GM12875 (cell line): ENCODE results near the gene SRPK2.

Source experiments
- H3K4me3 ChIP-seq: one replicate; pipeline ENCODE4 v1.5.1; 2011; ENCODE audit warnings: low read depth, low read length, control low read depth
- TF ChIP-seq, protein P1 (sequence below): IDR thresholded peaks from 2 replicates; pipeline ENCODE4 v1.5.1; 2011; ENCODE audit warnings: low read depth, mild to moderate bottlenecking, control low read depth, inconsistent platforms, low read length, moderate library complexity, borderline replicate concordance; ENCODE audit not compliant: insufficient read depth

The SRPK2 gene

GRCh38 chr7:105163718-105164117 lies 225.0 kb downstream of the SRPK2 start:
- no peak overlapping the region for H3K4me3 ChIP-seq

GRCh38 chr7:105161366-105161765 lies 227.4 kb downstream of the SRPK2 start:
- H3K4me3 ChIP-seq, result no peak overlapping the region
- TF ChIP-seq, protein P1, sequence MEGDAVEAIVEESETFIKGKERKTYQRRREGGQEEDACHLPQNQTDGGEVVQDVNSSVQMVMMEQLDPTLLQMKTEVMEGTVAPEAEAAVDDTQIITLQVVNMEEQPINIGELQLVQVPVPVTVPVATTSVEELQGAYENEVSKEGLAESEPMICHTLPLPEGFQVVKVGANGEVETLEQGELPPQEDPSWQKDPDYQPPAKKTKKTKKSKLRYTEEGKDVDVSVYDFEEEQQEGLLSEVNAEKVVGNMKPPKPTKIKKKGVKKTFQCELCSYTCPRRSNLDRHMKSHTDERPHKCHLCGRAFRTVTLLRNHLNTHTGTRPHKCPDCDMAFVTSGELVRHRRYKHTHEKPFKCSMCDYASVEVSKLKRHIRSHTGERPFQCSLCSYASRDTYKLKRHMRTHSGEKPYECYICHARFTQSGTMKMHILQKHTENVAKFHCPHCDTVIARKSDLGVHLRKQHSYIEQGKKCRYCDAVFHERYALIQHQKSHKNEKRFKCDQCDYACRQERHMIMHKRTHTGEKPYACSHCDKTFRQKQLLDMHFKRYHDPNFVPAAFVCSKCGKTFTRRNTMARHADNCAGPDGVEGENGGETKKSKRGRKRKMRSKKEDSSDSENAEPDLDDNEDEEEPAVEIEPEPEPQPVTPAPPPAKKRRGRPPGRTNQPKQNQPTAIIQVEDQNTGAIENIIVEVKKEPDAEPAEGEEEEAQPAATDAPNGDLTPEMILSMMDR, result no peak

More at GRCh38 chr7:105163718-105164117, 225.0 kb downstream of the SRPK2 start:
- TF ChIP-seq, protein P1, result no peak

DNA sequence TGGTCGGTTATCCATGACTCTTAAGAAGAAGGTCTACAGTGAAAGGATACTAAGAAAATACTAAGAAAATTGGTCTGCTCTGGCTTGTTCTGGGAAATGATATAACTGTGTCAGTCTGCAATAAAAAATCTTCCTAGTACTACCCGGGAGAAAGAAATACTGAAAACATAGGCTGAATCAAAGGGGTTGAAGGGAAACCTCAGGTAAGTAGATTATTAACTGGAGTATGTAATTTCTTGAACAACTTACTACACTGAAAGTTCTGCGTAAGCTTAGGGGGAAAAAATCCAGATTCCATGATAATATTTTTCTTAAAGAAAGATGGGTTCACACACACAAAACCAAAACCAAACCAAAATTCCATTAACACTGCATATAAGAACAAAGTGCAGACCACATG lies 231.4 kb downstream of the SRPK2 start:
- TF ChIP-seq, protein P1, result no peak
- H3K4me3 ChIP-seq, result no peak overlapping the region

- no peak overlapping the region for H3K4me3 ChIP-seq
- TF ChIP-seq, protein P1, result no peak
Measured at GRCh38 chr7:105156731-105157130, 232.0 kb downstream of the SRPK2 start.

DNA sequence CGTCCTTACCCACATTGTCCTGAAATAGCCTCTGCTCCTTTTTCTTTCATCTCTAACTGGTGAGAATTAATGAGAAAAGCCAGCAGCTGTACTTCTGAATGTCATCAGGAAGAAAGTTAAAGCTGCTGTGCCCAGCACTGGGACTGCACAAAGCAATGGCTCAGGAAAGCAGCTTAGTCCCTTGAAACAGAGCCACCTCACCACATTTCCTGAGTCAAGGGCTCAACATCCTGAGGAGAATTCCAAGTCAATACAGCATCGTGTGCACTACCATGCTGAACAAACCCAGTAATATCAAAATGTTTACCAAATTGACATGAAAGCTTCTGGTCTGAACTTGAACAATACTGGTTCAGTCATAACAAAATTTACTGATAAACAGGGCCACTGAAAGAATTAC lies 234.6 kb downstream of the SRPK2 start:
- TF ChIP-seq, protein P1, result no peak

DNA sequence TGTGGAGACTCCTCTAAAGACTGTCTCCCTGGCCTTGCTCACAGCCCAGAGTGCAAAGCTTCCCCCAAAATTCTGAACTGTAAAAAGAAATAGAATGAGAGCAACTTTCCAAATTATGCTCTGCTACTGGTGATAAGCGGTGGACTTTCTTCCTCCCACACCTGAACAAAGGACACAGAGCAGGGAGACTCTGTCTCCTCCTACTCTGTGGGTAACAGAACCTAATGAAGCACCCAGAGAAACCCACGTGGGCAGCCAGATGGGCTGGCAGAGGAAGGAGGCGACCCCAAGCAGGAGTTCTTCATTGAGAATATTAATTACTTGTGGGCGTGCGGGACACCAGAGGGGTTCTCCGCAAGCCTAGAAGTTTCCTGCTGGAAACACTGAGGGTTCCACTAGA lies 235.2 kb downstream of the SRPK2 start:
- H3K4me3 ChIP-seq, result no peak overlapping the region
- TF ChIP-seq, protein P1, result no peak

More for the DNA sequence above, 234.6 kb downstream of the SRPK2 start:
- H3K4me3 ChIP-seq, result no peak overlapping the region

GRCh38 chr7:105151152-105151551 lies 237.6 kb downstream of the SRPK2 start:
- TF ChIP-seq, protein P1, result no peak
- H3K4me3 ChIP-seq, result no peak overlapping the region
